ENCODE measurements around the gene APC. TPM values are rescaled to one million over a fixed set of nuclear protein-coding genes. Genes with fewer than 3 reads are reported as not detected.

The APC gene
- total RNA-seq, 1 donor from 2014 or later = 54.1 TPM

- ATAC-seq = no peak
Measured at GRCh38 chr5:112763165-112763564, 25.5 kb downstream of the APC start.

DNA sequence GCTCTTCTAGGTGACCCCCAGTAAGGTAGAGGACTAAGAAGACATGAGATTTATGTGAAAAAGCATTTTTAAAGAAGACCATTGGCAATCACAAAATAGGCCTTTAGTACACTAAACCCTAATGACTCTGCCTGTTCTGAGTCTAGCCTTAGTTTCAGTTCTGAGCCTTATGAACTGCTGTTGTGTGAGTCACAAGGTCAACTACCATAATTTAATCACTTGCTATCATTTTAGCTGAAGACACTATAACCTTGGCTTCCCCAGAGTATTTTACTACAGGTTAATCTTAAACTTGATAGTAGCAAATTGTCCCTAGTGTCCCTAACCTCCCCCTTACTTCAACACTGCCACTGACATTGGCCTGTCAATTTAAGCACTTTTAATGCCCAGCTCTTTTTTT lies 34.4 kb downstream of the APC start:
- no peaks in the 10 kb centered on the region for H3K27me3 ChIP-seq
- H3K9me3 ChIP-seq = no peaks in the 10 kb centered on the region
- ATAC-seq (no peak), DNase-seq (no peak)
- H3K4me1 ChIP-seq = no peaks in the 10 kb centered on the region
- intact Hi-C loops (cut with DNase I) = no loop called here
- H3K36me3 ChIP-seq = peaks cover 81% of the 10 kb centered on the region
- H3K27ac ChIP-seq = no peak overlapping the region
- TF ChIP-seq CTCF (IDR thresholded peaks at IDR 0.05) = no peak
- H3K4me3 ChIP-seq = no peak overlapping the region

More at GRCh38 chr5:112763165-112763564, 25.5 kb downstream of the APC start:
- H3K36me3 ChIP-seq = peaks cover 33% of the 10 kb centered on the region
- no peak for TF ChIP-seq CTCF (IDR thresholded peaks at IDR 0.05)
- H3K4me3 ChIP-seq = no peak overlapping the region
- no peaks in the 10 kb centered on the region for H3K27me3 ChIP-seq
- DNase-seq = no peak
- no peaks in the 10 kb centered on the region for H3K4me1 ChIP-seq
- intact Hi-C loops (cut with DNase I) = no loop called here
- no peaks in the 10 kb centered on the region for H3K9me3 ChIP-seq
- no peak overlapping the region for H3K27ac ChIP-seq

GRCh38 chr5:112776301-112776856 lies 38.7 kb downstream of the APC start:
- ATAC-seq (no peak), DNase-seq (no peak)
- H3K36me3 ChIP-seq = peaks cover 60% of the 10 kb centered on the region
- no peaks in the 10 kb centered on the region for H3K4me1 ChIP-seq
- intact Hi-C loops (cut with DNase I) = no loop called here
- no peaks in the 10 kb centered on the region for H3K9me3 ChIP-seq
- TF ChIP-seq CTCF (IDR thresholded peaks at IDR 0.05) = no peak
- no peak overlapping the region for H3K27ac ChIP-seq
- no peak overlapping the region for H3K4me3 ChIP-seq
- no peaks in the 10 kb centered on the region for H3K27me3 ChIP-seq

DNA sequence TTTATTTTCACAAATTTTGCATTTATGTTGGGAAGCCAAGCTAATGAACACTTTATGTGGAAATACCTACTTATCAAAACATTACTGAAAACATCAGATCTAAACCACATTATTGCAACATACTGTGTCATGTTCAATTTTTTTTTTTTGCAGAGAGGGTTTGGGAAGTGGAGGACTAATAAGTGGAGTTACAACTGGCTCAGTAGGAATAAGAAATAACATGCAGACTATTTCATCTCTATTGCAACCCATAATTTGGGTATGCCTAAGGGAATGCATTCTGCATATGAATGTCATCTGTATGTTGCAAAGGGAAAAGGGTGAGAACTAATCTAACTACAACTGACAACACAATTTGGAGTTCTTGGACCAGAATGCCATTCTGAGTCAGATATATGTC lies 41.8 kb downstream of the APC start:
- DNase-seq (no peak), ATAC-seq (no peak)
- no peak overlapping the region for H3K27ac ChIP-seq
- peaks cover 43% of the 10 kb centered on the region for H3K36me3 ChIP-seq
- no peak overlapping the region for H3K4me3 ChIP-seq
- H3K27me3 ChIP-seq = no peaks in the 10 kb centered on the region
- intact Hi-C loops (cut with DNase I) = no loop called here
- H3K4me1 ChIP-seq = no peaks in the 10 kb centered on the region
- H3K9me3 ChIP-seq = no peaks in the 10 kb centered on the region
- TF ChIP-seq CTCF (IDR thresholded peaks at IDR 0.05) = no peak

DNA sequence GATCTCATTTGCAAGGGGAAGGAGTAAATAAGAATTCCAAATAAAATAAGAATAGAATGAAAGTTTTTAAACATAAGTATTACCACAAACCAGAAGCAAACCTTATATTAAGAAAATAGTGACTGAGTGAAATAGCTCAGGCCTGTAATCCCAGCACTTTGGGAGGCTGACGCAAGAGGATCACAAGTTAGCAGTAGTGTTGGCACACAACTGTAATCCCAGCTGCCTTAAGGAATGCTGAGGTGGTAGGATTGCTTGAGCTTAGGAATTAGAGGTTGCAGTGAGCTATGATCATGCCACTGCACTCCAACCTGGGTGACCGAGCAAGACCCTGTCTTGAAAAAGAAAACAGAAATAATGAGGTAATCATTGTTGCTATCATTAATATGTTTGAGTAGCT lies 47.0 kb downstream of the APC start:
- TF ChIP-seq CTCF (IDR thresholded peaks at IDR 0.05) = no peak

GRCh38 chr5:112787261-112787660 lies 49.6 kb downstream of the APC start:
- H3K27ac ChIP-seq = no peak overlapping the region
- H3K4me1 ChIP-seq = no peaks in the 10 kb centered on the region
- no peak for ATAC-seq
- no peaks in the 10 kb centered on the region for H3K27me3 ChIP-seq
- no peak overlapping the region for H3K4me3 ChIP-seq
- TF ChIP-seq CTCF (IDR thresholded peaks at IDR 0.05) = no peak
- peaks cover 27% of the 10 kb centered on the region for H3K36me3 ChIP-seq
- intact Hi-C loops (cut with DNase I) = no loop called here
- DNase-seq = no peak
- H3K9me3 ChIP-seq = no peaks in the 10 kb centered on the region

More for the DNA sequence above, 47.0 kb downstream of the APC start:
- Histone ChIP-seq H3K9me3 (no peaks in the 10 kb centered on the region), H3K4me1 (no peaks in the 10 kb centered on the region), H3K27me3 (no peaks in the 10 kb centered on the region), H3K4me3 (no peak overlapping the region), H3K36me3 (peaks cover 41% of the 10 kb centered on the region), H3K27ac (no peak overlapping the region)
- intact Hi-C loops (cut with DNase I) = no loop called here
- no peak for DNase-seq
- ATAC-seq = no peak

Measured in upper lobe of right lung (tissue), 1 donor.